ENCODE measurements around the gene GAPDHS.

GAPDHS gene

DNA sequence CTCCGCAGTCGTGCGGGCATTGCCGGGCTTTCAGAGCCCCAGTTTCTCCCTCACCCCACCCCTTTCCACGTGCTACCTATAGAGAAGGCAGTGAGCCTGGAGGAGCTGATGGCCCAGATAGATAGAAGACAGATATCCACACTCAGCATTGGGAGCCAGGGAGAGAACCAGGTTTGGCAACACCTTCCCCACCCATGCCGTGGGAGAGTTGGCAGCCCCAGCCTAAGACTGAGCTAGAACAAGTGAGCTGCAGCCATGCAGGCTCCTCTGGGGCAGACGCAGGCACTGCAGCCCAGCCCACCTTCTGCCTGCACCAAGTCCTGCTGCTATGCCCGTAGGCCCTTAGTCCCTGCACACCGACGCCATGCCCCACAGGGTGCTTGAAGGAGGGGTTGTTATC lies 32.6 kb upstream of the GAPDHS start:
- TF ChIP-seq, protein P1, sequence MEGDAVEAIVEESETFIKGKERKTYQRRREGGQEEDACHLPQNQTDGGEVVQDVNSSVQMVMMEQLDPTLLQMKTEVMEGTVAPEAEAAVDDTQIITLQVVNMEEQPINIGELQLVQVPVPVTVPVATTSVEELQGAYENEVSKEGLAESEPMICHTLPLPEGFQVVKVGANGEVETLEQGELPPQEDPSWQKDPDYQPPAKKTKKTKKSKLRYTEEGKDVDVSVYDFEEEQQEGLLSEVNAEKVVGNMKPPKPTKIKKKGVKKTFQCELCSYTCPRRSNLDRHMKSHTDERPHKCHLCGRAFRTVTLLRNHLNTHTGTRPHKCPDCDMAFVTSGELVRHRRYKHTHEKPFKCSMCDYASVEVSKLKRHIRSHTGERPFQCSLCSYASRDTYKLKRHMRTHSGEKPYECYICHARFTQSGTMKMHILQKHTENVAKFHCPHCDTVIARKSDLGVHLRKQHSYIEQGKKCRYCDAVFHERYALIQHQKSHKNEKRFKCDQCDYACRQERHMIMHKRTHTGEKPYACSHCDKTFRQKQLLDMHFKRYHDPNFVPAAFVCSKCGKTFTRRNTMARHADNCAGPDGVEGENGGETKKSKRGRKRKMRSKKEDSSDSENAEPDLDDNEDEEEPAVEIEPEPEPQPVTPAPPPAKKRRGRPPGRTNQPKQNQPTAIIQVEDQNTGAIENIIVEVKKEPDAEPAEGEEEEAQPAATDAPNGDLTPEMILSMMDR (conservative IDR thresholded peaks at IDR 0.05; ENCODE audit: low read length) = no peak
- no peak for DNase-seq (ENCODE audit: low read depth)

DNA sequence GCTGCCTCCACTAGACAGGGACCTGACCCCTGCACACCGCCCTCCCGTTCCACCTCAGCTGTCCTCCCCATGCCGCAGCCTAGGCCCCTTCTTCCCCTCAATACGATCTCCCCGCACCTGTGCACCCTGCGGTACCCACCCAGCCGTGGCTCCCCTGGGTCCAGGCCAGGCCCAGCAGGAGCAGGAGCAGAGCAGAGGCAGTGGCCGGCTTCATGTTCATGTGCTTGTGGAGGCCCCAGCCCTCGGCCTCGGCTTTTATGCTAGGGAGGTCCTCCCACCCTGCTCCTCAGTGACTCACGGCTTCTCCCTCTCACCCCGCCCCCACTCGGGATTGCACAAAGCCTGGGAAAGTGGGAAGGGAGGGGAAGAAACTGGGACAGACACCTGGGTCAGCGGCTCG lies 31.6 kb upstream of the GAPDHS start:
- no peak for DNase-seq (ENCODE audit: low read depth)
- H3K4me3 ChIP-seq (ENCODE audit: low read length) = no peak overlapping the region
- TF ChIP-seq, protein P1 (conservative IDR thresholded peaks at IDR 0.05; ENCODE audit: low read length) = no peak

More for the DNA sequence above, 32.6 kb upstream of the GAPDHS start:
- H3K4me3 ChIP-seq (ENCODE audit: low read length) = no peak overlapping the region

DNA sequence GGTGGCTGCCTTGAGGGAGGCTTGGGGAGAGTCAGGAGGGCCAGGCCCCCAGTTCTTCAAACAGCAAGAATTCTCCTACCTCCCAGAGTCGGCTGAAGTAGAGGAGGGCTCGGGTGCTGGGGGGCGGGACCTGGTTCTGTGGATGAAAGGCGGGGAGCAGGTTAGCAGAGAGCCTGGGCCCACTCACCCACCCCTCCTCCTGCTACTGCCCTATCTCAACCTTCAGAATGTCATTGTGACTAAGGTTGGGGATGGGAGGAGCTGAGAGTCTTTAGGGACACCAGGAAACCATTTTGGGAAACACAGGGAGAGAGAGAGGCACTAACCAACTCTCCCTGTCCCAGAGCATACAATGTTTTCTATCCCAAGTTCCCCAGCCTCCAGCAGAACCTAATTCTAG lies 30.5 kb upstream of the GAPDHS start:
- H3K4me3 ChIP-seq (ENCODE audit: low read length) = no peak overlapping the region
- TF ChIP-seq, protein P1 (conservative IDR thresholded peaks at IDR 0.05; ENCODE audit: low read length) = no peak

DNA sequence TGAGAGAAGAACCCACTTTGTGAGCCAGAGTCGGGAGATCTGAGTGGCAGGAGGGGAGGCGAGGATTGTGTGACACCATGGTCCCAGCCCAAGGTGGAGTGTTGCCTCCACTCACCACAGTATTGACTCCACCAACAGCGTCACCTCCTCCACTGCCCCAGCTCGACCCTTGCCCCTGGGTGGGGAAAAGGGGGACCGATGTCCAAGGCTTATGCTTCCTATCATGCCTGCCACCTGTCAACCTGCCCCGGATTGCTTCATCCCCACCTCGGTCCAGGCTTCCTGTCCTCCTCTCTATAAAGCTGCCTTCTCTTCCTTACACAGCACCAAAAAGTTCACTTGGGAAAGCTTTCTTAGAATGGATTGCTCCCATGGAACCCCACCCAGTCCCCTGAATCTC lies 27.2 kb upstream of the GAPDHS start:
- TF ChIP-seq, protein P1 (conservative IDR thresholded peaks at IDR 0.05; ENCODE audit: low read length) = no peak
- DNase-seq (ENCODE audit: low read depth) = no peak
- H3K4me3 ChIP-seq (ENCODE audit: low read length) = no peak overlapping the region

More for the DNA sequence above, 30.5 kb upstream of the GAPDHS start:
- DNase-seq (ENCODE audit: low read depth) = no peak

DNA sequence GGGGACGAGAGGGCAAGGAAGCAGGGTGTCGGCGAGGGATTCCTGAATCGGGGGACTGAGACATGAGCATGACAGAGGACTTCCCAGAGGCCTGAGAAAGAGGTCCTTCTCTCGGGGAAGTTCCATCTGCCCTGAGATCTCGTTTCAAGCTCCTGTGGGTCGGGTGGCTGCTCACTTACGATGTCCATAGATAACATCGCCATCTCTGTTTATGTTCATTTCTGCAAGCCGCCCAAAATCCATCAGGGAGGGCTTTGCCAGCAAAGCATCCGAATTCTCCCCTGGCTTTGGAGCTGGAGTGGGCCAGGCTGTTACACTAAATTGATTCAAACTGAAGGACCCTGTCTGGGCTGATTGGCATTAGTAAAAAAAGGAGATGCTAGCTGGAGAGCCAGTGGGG lies 25.7 kb upstream of the GAPDHS start:
- TF ChIP-seq, protein P1 (conservative IDR thresholded peaks at IDR 0.05; ENCODE audit: low read length) = no peak
- H3K4me3 ChIP-seq (ENCODE audit: low read length) = no peak overlapping the region
- no peak for DNase-seq (ENCODE audit: low read depth)

DNA sequence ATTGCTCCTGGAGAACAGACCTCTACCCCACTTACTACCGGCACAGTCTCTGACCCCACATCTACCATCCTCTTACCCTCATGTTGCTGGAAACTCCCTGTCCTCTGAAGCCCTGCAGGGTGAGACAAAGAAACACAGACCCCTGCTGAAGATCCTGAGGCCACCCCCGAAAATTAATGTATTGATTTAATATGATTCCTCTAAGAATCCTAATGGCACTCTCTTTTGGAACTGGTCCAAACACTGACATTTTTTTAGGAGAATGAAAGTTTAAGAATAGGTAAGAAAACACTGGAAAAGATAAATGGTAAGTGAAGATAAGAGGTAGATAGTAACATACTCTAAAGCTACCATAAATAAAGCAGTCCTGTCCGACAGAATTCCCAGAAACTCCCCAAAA lies 25.1 kb upstream of the GAPDHS start:
- H3K4me3 ChIP-seq (ENCODE audit: low read length) = no peak overlapping the region
- TF ChIP-seq, protein P1 (conservative IDR thresholded peaks at IDR 0.05; ENCODE audit: low read length) = no peak
- DNase-seq (ENCODE audit: low read depth) = no peak

DNA sequence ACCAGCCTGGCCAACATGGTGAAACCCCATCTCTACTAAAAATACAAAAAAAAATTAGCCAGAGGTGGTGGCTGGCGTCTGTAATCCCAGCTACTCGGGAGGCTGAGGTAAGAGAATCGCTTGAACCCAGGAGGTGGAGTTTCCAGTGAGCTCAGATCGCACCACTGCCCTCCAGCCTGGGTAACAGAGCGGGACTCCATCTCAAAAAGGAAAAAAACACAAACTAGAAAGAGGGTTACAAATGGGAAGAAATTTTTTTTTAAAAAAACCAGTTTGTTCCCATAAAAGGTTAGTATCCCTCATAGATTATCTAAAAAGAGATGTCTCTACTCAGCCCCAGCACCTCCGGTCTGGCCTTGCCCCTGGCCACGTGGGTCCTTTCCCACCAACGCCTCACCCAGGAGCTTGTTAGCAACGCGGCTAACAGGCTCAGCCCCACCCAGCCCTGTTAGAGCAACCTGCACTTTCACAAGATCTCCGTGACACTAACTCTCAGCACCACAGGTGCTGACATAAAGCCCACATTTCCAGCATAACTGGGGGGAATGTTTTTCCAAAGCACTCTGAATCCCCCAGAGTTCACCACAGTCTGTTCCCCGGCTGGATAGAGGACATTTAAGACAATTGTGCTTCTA lies 24.1 kb upstream of the GAPDHS start:
- no peak overlapping the region for H3K4me3 ChIP-seq (ENCODE audit: low read length)
- DNase-seq (ENCODE audit: low read depth) = no peak
- TF ChIP-seq, protein P1 (conservative IDR thresholded peaks at IDR 0.05; ENCODE audit: low read length) = no peak
